GM12874 (cell line): ENCODE results near the gene TMEM163.

ENCODE experiments used
- TF ChIP-seq, protein P1 (sequence below): IDR thresholded peaks from 2 replicates; pipeline ENCODE4 v1.5.1; 2011; ENCODE audit warnings: low read depth, mild to moderate bottlenecking, control low read depth, low read length, moderate library complexity; ENCODE audit not compliant: insufficient read depth

TMEM163 gene

GRCh38 chr2:134689315-134689714, 29.5 kb downstream of the TMEM163 start:
- TF ChIP-seq, protein P1, sequence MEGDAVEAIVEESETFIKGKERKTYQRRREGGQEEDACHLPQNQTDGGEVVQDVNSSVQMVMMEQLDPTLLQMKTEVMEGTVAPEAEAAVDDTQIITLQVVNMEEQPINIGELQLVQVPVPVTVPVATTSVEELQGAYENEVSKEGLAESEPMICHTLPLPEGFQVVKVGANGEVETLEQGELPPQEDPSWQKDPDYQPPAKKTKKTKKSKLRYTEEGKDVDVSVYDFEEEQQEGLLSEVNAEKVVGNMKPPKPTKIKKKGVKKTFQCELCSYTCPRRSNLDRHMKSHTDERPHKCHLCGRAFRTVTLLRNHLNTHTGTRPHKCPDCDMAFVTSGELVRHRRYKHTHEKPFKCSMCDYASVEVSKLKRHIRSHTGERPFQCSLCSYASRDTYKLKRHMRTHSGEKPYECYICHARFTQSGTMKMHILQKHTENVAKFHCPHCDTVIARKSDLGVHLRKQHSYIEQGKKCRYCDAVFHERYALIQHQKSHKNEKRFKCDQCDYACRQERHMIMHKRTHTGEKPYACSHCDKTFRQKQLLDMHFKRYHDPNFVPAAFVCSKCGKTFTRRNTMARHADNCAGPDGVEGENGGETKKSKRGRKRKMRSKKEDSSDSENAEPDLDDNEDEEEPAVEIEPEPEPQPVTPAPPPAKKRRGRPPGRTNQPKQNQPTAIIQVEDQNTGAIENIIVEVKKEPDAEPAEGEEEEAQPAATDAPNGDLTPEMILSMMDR = no peak

GRCh38 chr2:134685967-134686366, 32.8 kb downstream of the TMEM163 start:
- TF ChIP-seq, protein P1 = no peak

DNA sequence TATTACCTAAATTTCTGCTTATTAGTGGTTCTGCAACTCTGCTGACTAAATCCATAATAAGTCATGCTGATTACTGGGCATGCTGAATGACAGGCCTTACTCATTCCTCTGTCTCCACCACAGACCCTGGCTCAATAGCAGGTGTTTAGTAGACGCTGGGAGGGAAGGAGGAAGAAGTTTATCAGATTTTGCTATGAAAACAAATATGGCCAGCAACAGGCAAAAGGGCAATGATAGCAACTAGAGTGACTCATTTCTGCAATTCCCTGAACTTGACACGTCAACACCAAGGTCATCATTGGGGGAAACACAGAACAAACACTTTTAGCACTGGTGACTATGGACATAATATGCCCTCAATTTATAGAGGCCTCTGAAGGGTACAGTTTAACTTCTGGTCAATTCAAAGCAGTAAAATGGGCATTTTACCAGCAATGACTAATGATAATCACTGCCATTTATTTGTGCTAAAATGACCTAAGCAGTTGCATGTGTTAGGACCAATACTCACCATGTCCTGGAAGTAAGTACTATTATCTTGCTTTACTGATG, 35.2 kb downstream of the TMEM163 start:
- TF ChIP-seq, protein P1 = no peak

- TF ChIP-seq, protein P1 = no peak
These were observed 36.1 kb downstream of the TMEM163 start for GRCh38 chr2:134682726-134683125.

- TF ChIP-seq, protein P1 = no peak
These were observed 37.6 kb downstream of the TMEM163 start for GRCh38 chr2:134681201-134681600.

- TF ChIP-seq, protein P1 = no peak
These were observed 39.1 kb downstream of the TMEM163 start for GRCh38 chr2:134679745-134680144.

GRCh38 chr2:134679294-134679693, 39.5 kb downstream of the TMEM163 start:
- TF ChIP-seq, protein P1 = no peak
